WTC11 (cell line): ENCODE measurements around the gene EEA1. TPM values are rescaled to one million over a fixed set of nuclear protein-coding genes. Genes with fewer than 3 reads are reported as not detected.

Experiments
- ATAC-seq: fragments of 200-7000 bp; cut with Tn5 transposase; 2 replicates; pipeline ENCODE4 v1.10.0; 2021; ENCODE audit warnings: mild to moderate bottlenecking, moderate library complexity
- CTCF ChIA-PET: fragments of 300-600 bp; sonication (Branson Sonifier 250); formaldehyde crosslinking; loops from one replicate; lab custom pipeline; 2021; ENCODE audit warnings: antibody characterized with exemption; lab: Charles Lee
- POLR2A ChIA-PET: fragments of 350-600 bp; sonication (Branson Sonifier 250); formaldehyde crosslinking; loops from one replicate; lab custom pipeline; 2021; ENCODE audit warnings: antibody characterized with exemption; lab: Charles Lee
- DNase-seq: peaks from one replicate; pipeline ENCODE4 v3.0.0; 2021; ENCODE audit warnings: low spot score
- H3K27ac Mint-ChIP-seq: 2 replicates; pipeline ENCODE4 v1.8.0; 2021; ENCODE audit warnings: mixed read lengths
- H3K27me3 Mint-ChIP-seq: 2 replicates; pipeline ENCODE4 v1.8.0; 2021; ENCODE audit warnings: low read depth, mild to moderate bottlenecking, moderate library complexity, mixed read lengths
- H3K36me3 Mint-ChIP-seq: 2 replicates; pipeline ENCODE4 v1.8.0; 2021; ENCODE audit warnings: mixed read lengths
- H3K4me1 Mint-ChIP-seq: 2 replicates; pipeline ENCODE4 v1.8.0; 2022; ENCODE audit warnings: mixed read lengths
- H3K4me3 Mint-ChIP-seq: 2 replicates; pipeline ENCODE4 v1.8.0; 2021; ENCODE audit warnings: mild to moderate bottlenecking, moderate library complexity, mixed read lengths
- H3K9me3 Mint-ChIP-seq: 2 replicates; pipeline ENCODE4 v1.8.0; 2021; ENCODE audit warnings: mixed read lengths
- CREB1 ChIP-seq: sonication (generic); formaldehyde crosslinking; IDR thresholded peaks from 2 replicates; pipeline ENCODE4 v1.8.0; 2023; ENCODE audit warnings: mild to moderate bottlenecking, missing genetic modification reagents
- ETV6 ChIP-seq: sonication (generic); formaldehyde crosslinking; IDR thresholded peaks from 2 replicates; pipeline ENCODE4 v1.8.1; 2022; ENCODE audit warnings: mild to moderate bottlenecking, missing genetic modification reagents
- FOXP1 ChIP-seq: sonication (generic); formaldehyde crosslinking; IDR thresholded peaks from 2 replicates; pipeline ENCODE4 v1.8.0; 2022; ENCODE audit warnings: missing genetic modification reagents, mild to moderate bottlenecking, moderate library complexity, borderline replicate concordance
- IRF2 ChIP-seq: sonication (generic); formaldehyde crosslinking; IDR thresholded peaks from 2 replicates; pipeline ENCODE4 v1.8.0; 2022; ENCODE audit warnings: low read depth, missing genetic modification reagents, borderline replicate concordance
- JAZF1 ChIP-seq: fragments of 250-450 bp; sonication (Bioruptor Pico); IDR thresholded peaks from 2 replicates; pipeline ENCODE4 v1.9.0; 2021; ENCODE audit warnings: moderate library complexity, mild to moderate bottlenecking, inconsistent platforms
- JUN ChIP-seq: sonication (generic); formaldehyde crosslinking; IDR thresholded peaks from 2 replicates; pipeline ENCODE4 v1.8.0; 2023; ENCODE audit warnings: mild to moderate bottlenecking, missing genetic modification reagents
- MYBL2 ChIP-seq: sonication (generic); formaldehyde crosslinking; IDR thresholded peaks from 2 replicates; pipeline ENCODE4 v1.8.1; 2023; ENCODE audit warnings: mild to moderate bottlenecking, moderate library complexity, missing genetic modification reagents
- NR1H2 ChIP-seq: sonication (generic); formaldehyde crosslinking; IDR thresholded peaks from 2 replicates; pipeline ENCODE4 v1.9.0; 2021; ENCODE audit warnings: mild to moderate bottlenecking, moderate library complexity, missing genetic modification reagents
- NR3C1 ChIP-seq: sonication (generic); formaldehyde crosslinking; conservative IDR thresholded peaks from 2 replicates; pipeline ENCODE4 v1.8.1; 2023; ENCODE audit warnings: low read depth, mild to moderate bottlenecking, missing genetic modification reagents
- TEAD1 ChIP-seq: sonication (generic); formaldehyde crosslinking; IDR thresholded peaks from 2 replicates; pipeline ENCODE4 v1.8.0; 2022; ENCODE audit warnings: mild to moderate bottlenecking, missing genetic modification reagents
- total RNA-seq: library from RNA; stranded (reverse); gene quantifications from 3 replicates; pipeline ENCODE4 v1.2.3, GENCODE V29; 2021
- TF ChIP-seq, protein P1 (sequence below): sonication (generic); formaldehyde crosslinking; conservative IDR thresholded peaks from 2 replicates; pipeline ENCODE4 v1.8.1; 2023; ENCODE audit warnings: mild to moderate bottlenecking, low read depth, missing genetic modification reagents, moderate library complexity
- TF ChIP-seq, protein P2 (sequence below): fragments of 250-450 bp; sonication (Bioruptor Pico); IDR thresholded peaks from 2 replicates; pipeline ENCODE4 v1.9.0; 2021; ENCODE audit warnings: mild to moderate bottlenecking, borderline replicate concordance
- TF ChIP-seq, protein P3 (sequence below): sonication (generic); formaldehyde crosslinking; IDR thresholded peaks from 2 replicates; pipeline ENCODE4 v1.8.0; 2022; ENCODE audit warnings: missing genetic modification reagents
- TF ChIP-seq, protein P4 (sequence below): fragments of 250-450 bp; sonication (Bioruptor Pico); IDR thresholded peaks from 2 replicates; pipeline ENCODE4 v2.1.2; 2022; ENCODE audit warnings: mild to moderate bottlenecking, moderate library complexity

Gene EEA1
- total RNA-seq, 1 experiment from 2014 or later, result 20.3 TPM

DNA sequence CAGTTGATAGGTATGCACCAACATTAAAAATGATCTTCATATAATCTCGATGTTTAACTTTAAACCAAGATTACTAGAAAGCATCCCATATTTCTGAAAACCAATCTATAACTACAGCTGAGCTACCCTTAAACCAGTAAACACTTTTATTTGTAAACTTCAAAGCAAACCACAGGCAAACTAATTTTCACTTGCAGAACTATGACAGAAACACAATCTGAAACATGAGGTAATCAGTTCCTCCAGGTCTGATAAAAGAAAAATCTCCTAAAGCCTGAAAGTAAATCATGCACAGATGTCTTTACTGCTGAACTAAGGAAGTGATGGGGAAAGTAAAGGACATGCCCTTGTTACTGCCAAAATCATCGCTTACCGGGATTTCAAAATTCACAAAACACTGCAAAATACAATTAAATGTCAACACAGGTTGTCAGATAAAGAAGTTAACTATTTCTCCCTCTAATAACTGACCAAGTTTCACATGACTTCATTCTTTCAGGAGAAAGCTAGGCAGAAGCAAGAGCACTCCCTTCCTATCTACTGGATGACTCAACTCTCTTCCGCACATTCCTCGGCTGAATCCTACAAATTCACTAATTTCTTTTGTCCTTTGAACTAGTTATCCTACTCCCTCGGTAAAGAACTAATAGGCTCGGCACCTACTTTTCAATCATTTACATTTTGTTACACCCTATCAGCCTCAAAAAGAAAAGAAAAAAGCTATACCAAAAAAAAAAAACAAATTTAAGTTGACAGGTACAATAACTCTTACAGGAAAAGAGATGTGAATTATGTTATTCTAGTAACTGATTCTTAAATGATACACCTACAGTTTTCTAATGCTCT, 1.4 kb downstream of the EEA1 start:
- ChIA-PET CTCF (interaction anchor here (0.7 to 1.6 kb wide), 10 partner anchors 16 to 278 kb away, joined by 3 to 5 read pairs (median 3); no protein-coding TSS in a partner anchor), POLR2A (interaction anchor here (0.8 kb wide), 1 partner anchor 782 kb away, joined by 4 read pairs; the partner anchor contains the start of gene BTG1)
- Mint-ChIP-seq H3K36me3 (no peaks in the 10 kb centered on the region), H3K9me3 (no peaks in the 10 kb centered on the region), H3K27ac (no peak overlapping the region), H3K27me3 (no peaks in the 10 kb centered on the region), H3K4me3 (peak overlapping the region; percentile 79), H3K4me1 (peaks cover 42% of the 10 kb centered on the region)
- ATAC-seq (no peak), DNase-seq (no peak)
- TF ChIP-seq, protein P1, sequence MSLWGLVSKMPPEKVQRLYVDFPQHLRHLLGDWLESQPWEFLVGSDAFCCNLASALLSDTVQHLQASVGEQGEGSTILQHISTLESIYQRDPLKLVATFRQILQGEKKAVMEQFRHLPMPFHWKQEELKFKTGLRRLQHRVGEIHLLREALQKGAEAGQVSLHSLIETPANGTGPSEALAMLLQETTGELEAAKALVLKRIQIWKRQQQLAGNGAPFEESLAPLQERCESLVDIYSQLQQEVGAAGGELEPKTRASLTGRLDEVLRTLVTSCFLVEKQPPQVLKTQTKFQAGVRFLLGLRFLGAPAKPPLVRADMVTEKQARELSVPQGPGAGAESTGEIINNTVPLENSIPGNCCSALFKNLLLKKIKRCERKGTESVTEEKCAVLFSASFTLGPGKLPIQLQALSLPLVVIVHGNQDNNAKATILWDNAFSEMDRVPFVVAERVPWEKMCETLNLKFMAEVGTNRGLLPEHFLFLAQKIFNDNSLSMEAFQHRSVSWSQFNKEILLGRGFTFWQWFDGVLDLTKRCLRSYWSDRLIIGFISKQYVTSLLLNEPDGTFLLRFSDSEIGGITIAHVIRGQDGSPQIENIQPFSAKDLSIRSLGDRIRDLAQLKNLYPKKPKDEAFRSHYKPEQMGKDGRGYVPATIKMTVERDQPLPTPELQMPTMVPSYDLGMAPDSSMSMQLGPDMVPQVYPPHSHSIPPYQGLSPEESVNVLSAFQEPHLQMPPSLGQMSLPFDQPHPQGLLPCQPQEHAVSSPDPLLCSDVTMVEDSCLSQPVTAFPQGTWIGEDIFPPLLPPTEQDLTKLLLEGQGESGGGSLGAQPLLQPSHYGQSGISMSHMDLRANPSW (CRISPR knock-in tag), result no peak
- TF ChIP-seq FOXP1 (CRISPR knock-in tag), result no peak
- TF ChIP-seq, protein P2, sequence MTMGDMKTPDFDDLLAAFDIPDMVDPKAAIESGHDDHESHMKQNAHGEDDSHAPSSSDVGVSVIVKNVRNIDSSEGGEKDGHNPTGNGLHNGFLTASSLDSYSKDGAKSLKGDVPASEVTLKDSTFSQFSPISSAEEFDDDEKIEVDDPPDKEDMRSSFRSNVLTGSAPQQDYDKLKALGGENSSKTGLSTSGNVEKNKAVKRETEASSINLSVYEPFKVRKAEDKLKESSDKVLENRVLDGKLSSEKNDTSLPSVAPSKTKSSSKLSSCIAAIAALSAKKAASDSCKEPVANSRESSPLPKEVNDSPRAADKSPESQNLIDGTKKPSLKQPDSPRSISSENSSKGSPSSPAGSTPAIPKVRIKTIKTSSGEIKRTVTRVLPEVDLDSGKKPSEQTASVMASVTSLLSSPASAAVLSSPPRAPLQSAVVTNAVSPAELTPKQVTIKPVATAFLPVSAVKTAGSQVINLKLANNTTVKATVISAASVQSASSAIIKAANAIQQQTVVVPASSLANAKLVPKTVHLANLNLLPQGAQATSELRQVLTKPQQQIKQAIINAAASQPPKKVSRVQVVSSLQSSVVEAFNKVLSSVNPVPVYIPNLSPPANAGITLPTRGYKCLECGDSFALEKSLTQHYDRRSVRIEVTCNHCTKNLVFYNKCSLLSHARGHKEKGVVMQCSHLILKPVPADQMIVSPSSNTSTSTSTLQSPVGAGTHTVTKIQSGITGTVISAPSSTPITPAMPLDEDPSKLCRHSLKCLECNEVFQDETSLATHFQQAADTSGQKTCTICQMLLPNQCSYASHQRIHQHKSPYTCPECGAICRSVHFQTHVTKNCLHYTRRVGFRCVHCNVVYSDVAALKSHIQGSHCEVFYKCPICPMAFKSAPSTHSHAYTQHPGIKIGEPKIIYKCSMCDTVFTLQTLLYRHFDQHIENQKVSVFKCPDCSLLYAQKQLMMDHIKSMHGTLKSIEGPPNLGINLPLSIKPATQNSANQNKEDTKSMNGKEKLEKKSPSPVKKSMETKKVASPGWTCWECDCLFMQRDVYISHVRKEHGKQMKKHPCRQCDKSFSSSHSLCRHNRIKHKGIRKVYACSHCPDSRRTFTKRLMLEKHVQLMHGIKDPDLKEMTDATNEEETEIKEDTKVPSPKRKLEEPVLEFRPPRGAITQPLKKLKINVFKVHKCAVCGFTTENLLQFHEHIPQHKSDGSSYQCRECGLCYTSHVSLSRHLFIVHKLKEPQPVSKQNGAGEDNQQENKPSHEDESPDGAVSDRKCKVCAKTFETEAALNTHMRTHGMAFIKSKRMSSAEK (CRISPR knock-in tag), result no peak
- TF ChIP-seq NR3C1, result no peak
- TF ChIP-seq ETV6 (CRISPR knock-in tag), result no peak
- TF ChIP-seq JUN, result no peak
- TF ChIP-seq, protein P3, sequence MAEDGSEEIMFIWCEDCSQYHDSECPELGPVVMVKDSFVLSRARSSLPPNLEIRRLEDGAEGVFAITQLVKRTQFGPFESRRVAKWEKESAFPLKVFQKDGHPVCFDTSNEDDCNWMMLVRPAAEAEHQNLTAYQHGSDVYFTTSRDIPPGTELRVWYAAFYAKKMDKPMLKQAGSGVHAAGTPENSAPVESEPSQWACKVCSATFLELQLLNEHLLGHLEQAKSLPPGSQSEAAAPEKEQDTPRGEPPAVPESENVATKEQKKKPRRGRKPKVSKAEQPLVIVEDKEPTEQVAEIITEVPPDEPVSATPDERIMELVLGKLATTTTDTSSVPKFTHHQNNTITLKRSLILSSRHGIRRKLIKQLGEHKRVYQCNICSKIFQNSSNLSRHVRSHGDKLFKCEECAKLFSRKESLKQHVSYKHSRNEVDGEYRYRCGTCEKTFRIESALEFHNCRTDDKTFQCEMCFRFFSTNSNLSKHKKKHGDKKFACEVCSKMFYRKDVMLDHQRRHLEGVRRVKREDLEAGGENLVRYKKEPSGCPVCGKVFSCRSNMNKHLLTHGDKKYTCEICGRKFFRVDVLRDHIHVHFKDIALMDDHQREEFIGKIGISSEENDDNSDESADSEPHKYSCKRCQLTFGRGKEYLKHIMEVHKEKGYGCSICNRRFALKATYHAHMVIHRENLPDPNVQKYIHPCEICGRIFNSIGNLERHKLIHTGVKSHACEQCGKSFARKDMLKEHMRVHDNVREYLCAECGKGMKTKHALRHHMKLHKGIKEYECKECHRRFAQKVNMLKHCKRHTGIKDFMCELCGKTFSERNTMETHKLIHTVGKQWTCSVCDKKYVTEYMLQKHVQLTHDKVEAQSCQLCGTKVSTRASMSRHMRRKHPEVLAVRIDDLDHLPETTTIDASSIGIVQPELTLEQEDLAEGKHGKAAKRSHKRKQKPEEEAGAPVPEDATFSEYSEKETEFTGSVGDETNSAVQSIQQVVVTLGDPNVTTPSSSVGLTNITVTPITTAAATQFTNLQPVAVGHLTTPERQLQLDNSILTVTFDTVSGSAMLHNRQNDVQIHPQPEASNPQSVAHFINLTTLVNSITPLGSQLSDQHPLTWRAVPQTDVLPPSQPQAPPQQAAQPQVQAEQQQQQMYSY (CRISPR knock-in tag), result no peak
- no peak for TF ChIP-seq TEAD1 (CRISPR knock-in tag)
- TF ChIP-seq NR1H2 (CRISPR knock-in tag), result no peak
- TF ChIP-seq, protein P4, sequence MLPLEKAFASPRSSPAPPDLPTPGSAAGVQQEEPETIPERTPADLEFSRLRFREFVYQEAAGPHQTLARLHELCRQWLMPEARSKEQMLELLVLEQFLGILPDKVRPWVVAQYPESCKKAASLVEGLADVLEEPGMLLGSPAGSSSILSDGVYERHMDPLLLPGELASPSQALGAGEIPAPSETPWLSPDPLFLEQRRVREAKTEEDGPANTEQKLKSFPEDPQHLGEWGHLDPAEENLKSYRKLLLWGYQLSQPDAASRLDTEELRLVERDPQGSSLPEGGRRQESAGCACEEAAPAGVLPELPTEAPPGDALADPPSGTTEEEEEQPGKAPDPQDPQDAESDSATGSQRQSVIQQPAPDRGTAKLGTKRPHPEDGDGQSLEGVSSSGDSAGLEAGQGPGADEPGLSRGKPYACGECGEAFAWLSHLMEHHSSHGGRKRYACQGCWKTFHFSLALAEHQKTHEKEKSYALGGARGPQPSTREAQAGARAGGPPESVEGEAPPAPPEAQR, result no peak
- no peak for TF ChIP-seq CREB1 (CRISPR knock-in tag)
- TF ChIP-seq IRF2 (CRISPR knock-in tag), result no peak
- no peak for TF ChIP-seq JAZF1 (CRISPR knock-in tag)
- TF ChIP-seq MYBL2, result no peak
